PC-9 (cell line): ENCODE data around the gene GLTPD2.

ENCODE experiments used
- EZH2 ChIP-seq: fragments of 200-600 bp; sonication (generic); IDR thresholded peaks from 2 replicates; pipeline ENCODE4 v1.8.0; 2017; ENCODE audit warnings: antibody characterized with exemption, low read depth
- TF ChIP-seq, protein P1 (sequence below): fragments of 200-600 bp; sonication (generic); conservative IDR thresholded peaks from 2 replicates; pipeline ENCODE4 v1.6.1; 2017; ENCODE audit warnings: mixed run types, antibody characterized with exemption, mild to moderate bottlenecking, moderate library complexity

DNA sequence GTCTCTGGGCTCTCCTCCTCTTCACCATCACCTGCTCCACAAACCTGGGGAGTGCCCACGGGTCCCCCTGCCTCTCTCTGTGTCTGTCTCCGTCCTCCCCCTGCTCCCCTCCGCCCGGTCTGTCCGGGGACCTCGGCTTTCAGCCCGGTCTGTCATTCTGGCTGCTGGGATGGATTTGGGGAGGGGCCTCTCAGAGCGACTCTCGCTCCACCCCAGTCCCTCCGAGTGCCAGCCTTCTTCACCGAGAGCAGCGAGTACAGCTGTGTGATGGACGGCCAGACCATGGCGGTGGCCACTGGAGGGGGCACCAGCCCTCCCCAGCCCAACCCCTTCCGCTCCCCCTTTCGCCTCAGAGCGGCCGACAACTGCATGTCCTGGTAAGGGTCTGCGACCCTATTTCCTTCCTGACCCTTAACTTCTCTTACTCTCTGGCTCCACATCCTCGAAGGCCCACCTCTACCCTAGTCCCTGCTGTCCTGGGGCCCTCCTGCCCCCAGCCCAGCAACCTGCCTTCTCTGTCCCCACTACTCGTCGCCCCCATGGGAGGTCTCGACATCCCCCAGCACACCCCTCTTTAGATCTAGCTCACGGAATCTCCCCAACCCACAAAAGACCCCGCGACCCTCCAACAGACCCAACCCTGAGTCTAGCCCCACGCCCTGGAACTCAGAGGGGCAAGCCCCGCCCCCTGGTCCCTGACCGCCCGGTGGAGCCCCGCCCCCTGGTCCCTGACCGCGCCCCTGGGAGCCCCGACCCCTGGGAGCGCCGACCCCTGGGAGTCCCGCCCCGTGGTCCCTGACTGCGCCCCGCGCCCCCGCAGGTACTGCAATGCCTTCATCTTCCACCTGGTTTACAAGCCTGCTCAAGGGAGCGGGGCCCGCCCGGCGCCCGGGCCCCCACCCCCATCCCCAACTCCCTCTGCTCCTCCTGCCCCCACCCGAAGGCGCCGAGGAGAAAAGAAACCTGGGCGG, 43.5 kb upstream of the GLTPD2 start:
- TF ChIP-seq, protein P1, sequence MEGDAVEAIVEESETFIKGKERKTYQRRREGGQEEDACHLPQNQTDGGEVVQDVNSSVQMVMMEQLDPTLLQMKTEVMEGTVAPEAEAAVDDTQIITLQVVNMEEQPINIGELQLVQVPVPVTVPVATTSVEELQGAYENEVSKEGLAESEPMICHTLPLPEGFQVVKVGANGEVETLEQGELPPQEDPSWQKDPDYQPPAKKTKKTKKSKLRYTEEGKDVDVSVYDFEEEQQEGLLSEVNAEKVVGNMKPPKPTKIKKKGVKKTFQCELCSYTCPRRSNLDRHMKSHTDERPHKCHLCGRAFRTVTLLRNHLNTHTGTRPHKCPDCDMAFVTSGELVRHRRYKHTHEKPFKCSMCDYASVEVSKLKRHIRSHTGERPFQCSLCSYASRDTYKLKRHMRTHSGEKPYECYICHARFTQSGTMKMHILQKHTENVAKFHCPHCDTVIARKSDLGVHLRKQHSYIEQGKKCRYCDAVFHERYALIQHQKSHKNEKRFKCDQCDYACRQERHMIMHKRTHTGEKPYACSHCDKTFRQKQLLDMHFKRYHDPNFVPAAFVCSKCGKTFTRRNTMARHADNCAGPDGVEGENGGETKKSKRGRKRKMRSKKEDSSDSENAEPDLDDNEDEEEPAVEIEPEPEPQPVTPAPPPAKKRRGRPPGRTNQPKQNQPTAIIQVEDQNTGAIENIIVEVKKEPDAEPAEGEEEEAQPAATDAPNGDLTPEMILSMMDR: no peak
- no peak for TF ChIP-seq EZH2
